Stimulated activated CD8-positive, alpha-beta memory T cell treated with anti-CD3 and anti-CD28 coated beads, Interleukin-4, amount 100 ng/mL, for 24 hours (primary cell): ENCODE results near the gene MAMDC4.
A peak's percentile ranks its signal among the peaks of the same experiment; 100 is the strongest.
"Not testable (repeated sequence)": the region's sequence is repeated elsewhere in the genome, so short reads cannot be mapped to it uniquely, and the experiment has no call there.

Experiments
- DNase-seq: peaks from one replicate; pipeline ENCODE4 v3.0.0-alpha.2; 2020; ENCODE audit warnings: low read depth

The MAMDC4 gene

GRCh38 chr9:136839229-136840139 lies 12.7 kb upstream of the MAMDC4 start:
- no peak for DNase-seq

- DNase-seq, result no peak
These were observed 11.8 kb upstream of the MAMDC4 start for GRCh38 chr9:136840140-136840876.

GRCh38 chr9:136840877-136841645 lies 11.1 kb upstream of the MAMDC4 start:
- no peak for DNase-seq

DNA sequence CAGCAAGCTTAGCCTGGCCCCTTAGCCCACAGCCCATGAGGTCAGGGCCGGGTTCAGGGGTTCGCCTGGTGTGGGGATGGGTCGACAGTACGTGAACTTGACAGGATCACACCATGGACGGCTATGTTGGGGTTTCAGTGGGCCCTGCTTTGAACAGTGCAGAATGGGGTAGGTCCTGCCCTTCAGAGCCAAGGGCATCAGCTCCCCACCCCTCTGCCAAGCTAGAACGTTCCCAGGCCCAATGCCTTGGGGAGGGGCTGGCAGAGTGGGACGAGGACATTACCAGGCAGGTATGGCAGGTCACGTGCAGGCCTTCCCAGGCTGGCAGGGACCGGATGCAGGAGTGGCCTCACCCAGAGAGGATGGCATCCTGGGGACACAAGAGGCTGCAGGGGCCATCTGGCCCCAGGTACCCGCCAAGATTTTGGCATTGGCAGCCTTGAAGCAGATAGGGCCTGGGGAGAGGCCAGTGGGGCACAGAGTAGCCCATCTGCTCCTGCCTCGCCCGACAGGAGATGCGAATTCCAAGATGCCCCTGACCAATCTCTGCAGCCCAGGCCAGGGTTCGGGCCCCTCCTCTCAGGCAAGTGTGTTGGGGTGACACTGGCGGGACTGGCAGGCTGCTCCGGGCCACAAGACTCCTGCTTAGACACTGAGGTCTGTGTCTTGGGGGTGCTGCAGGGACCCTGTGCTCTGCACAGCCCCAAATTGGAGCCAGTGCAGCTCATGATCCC lies 10.3 kb upstream of the MAMDC4 start:
- DNase-seq, result not testable (repeated sequence)

- DNase-seq, result peak; percentile 68
These were observed 9.7 kb upstream of the MAMDC4 start, which contains the start of gene AJM1 for GRCh38 chr9:136842380-136842948. AJM1 (plus strand) TSS chr9:136842478; CDS start chr9:136844415, 1,937 bp downstream.

- not testable (repeated sequence) for DNase-seq
These were observed 8.9 kb upstream of the MAMDC4 start for GRCh38 chr9:136843159-136843800.

DNA sequence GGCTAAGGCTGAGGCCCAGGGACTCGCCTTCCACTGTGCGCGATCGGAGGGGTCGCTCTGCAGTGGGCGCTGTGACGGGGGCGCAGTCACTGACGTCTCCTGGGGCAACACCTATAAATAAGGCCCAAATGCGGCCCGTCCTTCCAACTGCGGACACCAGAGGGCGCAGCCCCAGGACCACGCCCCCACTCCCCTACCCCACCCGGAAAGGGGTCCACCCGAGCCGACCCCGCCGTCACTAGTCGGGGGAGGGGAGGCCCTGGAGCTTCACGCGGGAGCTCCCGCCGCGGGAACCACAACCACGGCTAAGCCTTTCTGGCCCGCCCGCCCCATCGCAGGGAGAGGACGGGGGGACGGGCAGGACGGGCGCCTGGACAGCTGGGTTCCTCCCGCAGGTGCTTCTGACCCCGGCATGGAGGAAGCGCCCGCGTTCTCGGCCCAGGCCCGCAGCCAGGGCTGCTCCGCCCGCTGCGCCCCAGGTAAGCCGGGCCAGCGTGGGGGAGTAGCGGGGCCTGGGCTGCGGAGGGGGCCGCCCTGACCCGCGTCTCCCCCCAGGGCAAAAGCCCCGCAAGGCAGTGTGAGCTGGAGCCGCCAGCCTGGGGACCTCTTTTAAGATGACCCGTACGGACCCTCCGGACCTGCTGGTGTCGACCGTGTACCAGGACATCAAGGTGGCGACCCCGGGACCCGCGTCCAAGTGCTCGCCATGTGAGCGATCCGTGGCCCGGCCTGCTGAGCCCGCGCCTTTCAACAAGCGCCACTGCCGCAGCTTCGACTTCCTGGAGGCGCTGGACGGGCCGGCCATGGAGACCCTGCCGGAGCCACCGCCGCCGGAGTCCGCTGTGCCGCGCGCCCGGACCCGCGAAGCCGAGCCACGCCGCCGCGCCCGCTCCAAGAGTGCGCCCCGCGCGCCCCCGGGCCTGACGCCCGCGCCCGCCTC lies 8.1 kb upstream of the MAMDC4 start:
- DNase-seq, result peak; percentile 44

- no peak for DNase-seq
These were observed 7.2 kb upstream of the MAMDC4 start for GRCh38 chr9:136844761-136845464.

- no peak for DNase-seq
These were observed 6.5 kb upstream of the MAMDC4 start for GRCh38 chr9:136845465-136846260.

GRCh38 chr9:136846376-136847087 lies 5.6 kb upstream of the MAMDC4 start:
- DNase-seq, result no peak

GRCh38 chr9:136847088-136847825 lies 4.9 kb upstream of the MAMDC4 start:
- DNase-seq, result no peak

DNA sequence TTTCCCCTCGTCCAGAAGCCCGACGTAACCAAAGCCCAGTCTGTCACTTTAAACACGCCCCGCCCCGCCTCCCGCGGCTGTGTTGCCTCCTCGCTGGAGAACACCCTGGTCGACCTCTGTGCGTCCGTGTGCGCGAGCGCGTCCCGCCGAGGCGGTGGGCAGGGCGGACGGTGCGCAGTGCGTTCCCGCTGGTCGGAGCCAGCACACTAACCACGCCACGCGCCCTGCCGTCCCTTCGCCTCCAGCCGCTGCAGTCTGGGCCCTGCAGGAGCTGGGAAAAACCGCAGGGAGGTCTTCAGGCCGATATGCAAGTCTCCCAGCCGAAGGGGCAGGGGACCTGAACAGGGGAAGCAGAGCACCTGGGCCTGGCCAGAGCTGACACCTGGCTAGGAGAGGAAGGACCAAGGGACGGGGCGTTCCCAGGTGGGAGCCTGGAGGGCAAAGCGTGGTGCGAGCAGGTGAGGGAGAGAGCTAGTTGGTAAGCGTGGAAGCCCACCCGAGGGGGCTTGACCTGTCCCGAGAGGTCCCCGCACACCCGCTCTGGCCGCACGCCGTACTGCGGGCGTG lies 4.2 kb upstream of the MAMDC4 start:
- DNase-seq, result peak; percentile 75

DNA sequence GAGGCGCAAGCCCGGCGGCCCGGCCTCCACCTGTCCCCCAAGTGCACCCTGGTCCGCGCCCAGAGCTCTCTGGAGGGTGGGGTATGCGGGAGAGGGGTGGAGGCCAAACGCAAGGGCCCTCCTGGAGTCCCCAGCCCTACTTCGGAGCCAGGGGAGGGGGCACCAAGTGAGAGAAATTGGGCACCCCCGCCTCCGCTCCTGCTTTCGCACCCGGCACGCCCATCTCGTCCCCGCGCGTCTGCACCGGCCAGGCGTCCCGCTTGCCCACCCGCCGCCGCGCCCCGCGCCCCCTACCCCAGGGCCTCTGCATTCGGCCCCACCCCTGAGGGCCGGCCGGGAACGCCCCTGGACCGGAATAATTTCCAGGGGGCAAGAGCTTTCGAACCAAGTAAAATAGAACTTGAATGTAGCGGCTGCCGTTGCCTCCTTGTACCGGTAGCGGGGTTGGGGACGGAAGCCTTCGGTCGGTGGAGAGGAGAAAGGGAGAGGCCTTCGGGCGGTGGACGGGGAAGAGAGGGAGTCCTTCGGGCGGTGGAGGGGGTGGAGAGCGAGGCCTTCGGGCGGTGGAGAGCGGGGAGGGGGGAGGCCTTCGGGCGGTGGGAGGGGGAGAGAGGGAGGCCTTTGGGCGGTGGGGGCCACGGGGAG lies 3.6 kb upstream of the MAMDC4 start:
- DNase-seq, result no peak

GRCh38 chr9:136849038-136849959 lies 2.8 kb upstream of the MAMDC4 start, which contains the start of gene PHPT1:
PHPT1 (plus strand) TSS chr9:136849409; CDS start chr9:136849431, 22 bp downstream.
- DNase-seq, result peak; percentile 94
